B cell (primary cell): Measurements from ENCODE around the gene HYI.

ENCODE experiments used
- CTCF ChIP-seq: fragments of 200-600 bp; IDR thresholded peaks from one replicate; pipeline ENCODE4 v1.8.0; 2022; ENCODE audit warnings: antibody characterized with exemption, mild to moderate bottlenecking
- EZH2 ChIP-seq: IDR thresholded peaks from 2 replicates; pipeline ENCODE4 v1.6.1; 2012; ENCODE audit warnings: borderline replicate concordance, low read depth, mild to moderate bottlenecking, moderate library complexity, low read length; ENCODE audit not compliant: insufficient read depth, poor library complexity, severe bottlenecking

- no peak for TF ChIP-seq CTCF
- no peak for TF ChIP-seq EZH2
Measured at GRCh38 chr1:43437031-43437973, 16.4 kb downstream of the HYI start.
